HG03575 (cell line): ENCODE data around the gene TIAM2.

ENCODE experiments used
- ATAC-seq: cut with Tn5 transposase; IDR thresholded peaks from one replicate; pipeline ENCODE4 v1.9.1; 2021; ENCODE audit not compliant: unreplicated experiment, insufficient number of reproducible peaks, low FRiP score; ENCODE audit errors: extremely low read depth

Gene TIAM2

DNA sequence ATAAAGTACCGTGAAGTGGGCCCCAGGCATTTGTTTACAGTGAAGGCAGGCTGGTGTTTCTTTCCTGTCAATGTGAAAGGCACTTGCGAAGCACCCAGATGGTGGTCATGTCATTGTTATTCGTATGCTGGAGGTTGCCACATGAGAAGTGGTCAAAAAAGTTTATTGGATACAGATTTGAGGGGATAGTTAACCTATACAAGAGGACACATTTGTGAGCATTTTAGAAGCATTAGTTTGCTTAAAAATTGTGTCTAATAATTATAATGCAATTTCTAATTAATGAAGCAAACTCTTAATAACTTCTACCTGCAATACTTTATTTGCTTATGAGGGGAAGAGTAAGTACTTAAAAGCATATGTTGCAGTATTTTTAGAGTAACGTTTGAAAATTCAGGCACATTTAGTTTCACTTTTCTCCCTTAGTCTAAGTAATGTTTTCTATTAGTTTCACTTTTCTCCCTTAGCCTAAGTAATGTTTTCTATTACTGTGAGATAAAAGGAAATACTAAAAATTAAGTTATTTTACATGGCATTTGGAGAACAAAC is 148.0 kb downstream of the TIAM2 start:
- ATAC-seq: no peak

DNA sequence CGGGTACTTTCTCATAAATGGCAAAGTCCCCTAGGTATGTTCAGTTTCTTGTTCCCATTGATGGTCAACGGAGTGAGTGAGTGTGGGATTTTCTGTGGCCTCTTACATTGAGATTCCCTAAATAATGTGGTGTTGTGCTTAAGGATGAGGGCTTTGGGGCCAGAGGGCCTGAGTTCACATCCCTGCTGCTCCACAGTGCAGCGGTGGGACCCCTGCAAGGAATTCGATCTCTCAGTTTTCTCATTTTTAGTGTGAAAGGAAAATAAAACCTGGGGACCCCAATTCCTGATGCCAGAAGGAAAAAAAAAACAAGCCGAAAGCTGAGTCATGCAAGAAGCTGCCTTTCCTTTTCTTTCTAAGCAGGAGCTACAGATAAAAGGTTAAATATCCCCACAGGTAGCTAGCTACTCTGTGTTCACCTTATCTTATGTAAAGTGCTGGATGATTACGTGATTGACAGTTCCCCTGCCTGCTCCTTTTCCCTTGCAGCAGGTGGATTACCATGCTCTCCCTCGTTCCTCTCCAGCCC is 148.5 kb downstream of the TIAM2 start:
- ATAC-seq: no peak

DNA sequence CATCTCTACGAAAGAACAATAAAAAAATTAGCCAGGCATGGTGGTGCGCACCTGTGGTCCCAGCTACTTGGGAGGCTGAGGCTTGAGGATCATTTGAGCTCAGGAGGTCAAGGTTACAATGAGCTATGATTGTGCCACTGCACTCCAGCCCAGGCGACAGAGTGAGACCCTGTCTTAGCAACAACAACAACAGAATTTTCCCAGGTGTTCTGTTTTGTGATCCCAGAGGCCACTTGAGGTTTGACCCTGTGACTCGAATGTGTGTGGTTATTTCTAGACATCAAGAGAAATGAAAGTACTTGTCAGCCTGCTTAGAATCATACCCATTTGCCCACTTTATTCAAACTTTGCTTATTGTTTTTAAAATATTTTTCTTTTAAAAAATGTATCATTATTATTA is 151.1 kb downstream of the TIAM2 start:
- no peak for ATAC-seq

DNA sequence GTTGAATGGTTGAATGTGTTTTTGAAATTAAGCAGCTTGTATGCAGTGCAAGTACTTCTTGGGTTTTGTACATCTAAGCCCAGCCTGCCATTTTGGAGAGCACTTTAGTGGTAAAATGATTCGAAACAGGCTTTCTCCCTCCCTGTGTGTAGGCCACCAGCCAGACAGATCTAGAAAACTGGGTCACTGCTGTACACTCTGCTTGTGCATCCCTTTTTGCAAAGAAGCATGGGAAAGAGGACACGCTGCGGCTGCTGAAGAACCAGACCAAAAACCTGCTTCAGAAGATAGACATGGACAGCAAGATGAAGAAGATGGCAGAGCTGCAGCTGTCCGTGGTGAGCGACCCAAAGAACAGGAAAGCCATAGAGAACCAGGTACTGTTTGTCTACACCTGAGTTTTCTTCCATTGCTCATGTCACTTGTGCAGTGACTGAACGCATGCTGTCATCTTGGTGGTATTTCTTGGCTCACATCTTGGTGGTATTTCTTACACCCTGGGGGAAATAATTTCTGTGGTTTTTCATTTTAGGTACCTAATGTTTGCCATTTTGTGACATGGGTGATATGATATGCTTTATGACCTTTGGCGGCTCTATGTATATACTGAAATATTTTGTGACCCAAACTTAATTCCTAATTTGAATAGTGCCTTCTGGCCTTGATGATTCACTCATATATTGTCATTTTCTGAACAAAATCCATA is 153.0 kb downstream of the TIAM2 start:
- no peak for ATAC-seq

DNA sequence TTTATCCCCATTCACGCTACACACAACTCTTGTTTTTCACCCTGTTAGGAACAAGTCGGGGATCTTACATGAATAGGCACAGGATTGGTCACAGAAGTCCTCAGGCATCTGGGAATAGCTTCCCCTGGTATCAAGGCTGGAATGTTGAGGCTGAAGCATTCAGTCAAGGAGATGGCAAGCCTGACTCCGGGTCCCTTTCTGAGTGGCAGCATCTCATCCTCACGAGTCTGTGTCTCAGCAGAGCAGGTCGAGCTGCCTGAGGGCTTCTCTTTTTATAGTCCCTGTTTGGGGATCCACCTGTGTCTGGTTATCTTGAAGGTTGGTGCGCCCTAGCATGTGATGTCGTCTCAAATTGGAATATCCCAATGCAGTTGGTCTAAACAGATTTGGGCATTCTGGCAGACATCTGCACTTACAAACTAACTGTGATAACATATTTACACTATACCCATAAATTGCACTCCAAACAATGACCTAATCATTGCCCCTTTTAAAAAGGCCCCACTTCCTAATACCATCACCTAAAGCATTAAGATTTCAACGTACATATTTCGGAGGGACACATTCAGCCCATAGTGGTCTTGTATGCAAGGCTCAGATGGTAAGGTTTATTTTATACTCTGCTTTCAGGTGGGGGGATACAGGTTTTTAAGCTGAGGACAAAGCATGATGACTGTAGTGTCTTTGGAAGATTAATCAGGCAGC is 156.0 kb downstream of the TIAM2 start:
- ATAC-seq: no peak

DNA sequence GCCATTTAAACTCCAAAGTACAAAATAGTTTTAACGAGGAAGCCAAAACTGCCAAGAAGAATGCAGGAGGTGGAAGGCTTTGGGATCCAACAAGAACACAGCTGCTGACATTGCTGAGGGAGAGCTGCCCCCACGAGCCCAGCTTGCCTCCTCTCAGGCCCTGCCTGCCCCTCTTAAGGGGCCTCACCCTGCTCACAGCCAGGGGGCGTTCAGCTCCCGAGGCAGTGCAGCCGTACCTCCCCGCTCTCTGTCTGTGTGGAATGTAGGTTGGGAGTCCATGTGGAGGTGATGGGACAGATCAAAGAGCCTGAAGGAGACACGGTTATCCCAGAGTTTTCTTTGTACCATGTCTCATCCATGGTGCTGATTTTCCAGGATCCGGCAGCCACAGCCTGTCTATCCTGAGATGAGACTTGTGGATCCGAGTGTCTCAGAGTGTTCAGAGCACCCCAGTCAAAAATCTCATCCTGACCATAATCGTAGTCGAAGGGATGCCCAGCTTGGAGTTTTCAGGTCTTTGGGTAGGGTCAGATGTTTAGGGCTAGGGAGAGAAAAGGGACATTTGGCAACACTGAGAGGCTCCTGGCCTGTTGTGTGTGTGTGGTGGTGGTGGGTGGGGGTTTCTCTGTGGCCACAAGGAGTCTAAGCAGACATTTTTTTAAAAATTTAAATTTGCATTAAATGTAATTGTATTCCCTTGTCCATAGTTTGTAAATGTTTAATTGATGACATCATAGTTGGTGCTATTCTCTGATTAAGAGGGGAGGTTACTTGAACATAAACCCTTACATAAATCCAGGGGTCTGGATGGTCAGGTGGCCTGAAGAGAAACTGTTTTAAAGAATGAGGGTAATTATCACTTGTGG is 157.3 kb downstream of the TIAM2 start:
- ATAC-seq: no peak

DNA sequence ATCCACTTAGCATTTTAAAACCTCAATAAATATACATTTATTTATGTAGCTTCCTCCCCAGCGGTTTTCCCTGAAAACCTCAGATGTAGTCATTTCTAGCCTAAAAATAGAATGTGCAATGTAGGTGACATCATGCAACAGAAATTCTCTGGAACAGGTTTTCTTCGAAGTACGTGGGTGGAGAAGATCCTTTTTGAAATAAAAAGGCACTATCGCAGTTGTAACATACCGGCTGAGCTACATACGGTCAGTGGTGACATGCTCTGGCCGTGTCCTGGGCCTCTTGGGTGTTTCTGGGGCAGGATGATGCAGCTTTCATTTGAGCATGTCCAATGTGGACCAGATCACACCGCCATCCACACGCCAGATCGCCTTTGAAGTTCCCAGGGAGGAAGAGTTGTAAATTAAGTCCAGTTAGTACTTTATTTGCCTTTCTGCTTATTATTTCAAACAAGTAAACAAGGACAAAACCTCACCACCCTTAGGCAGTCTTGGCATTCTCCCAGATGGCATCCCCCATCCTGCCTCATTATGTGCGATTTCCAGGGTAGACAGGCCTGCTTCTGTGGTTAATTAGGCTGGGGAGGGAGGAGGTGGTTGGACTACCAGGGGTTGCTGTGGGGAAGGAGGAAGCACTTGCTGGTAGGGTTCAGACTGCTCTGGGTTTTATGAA is 159.2 kb downstream of the TIAM2 start:
- ATAC-seq: no peak

DNA sequence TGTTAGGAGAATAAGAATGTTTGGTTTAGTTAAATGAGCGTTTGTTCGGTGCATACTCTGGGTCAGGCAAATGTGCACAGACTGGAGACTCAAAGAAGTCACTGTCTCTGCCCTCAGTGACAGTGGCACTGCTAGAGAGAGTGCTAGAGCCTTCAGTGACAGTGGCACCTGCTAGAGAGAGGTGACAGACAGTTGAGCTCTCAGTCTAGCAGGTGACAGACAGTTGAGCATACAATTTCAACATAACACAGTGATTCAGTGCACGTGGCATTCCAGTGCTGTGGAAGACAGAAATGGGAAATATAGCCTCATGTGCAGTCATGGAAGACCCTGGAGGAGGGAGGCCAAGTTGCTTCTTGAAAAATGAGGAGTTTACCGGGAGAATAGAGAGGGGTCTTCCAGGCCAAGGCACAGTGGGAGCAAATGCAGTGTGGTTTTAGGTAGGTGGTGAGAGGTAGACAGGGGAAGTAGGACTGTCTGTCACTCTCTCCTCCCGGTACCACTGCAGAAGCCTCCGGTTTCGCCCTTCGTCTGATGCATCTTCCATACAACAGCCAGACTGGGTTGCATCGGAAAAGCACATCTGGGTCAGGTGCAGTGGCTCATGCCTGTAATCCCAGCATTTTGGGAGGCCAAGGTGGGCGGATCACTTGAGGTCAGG is 160.8 kb downstream of the TIAM2 start:
- ATAC-seq: no peak

DNA sequence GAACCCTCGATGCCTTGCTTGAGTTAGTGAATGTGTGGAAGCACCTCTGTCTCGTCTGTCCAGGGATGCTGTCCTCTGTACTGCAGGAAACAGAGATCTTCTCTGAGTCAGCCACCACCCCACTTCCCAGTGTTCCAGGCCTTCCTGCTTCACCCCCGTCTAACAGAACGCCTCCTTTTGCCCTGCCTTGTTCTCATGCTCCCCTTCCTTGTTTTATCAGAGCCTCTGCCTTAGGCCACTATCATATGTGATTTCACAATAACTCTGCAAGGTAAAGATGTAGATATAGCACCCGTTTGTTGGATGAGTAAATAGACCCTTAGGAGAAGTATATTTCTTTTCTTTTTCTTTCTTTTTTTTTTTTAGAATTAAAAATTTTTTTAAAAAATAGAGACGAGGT is 162.0 kb downstream of the TIAM2 start:
- no peak for ATAC-seq

DNA sequence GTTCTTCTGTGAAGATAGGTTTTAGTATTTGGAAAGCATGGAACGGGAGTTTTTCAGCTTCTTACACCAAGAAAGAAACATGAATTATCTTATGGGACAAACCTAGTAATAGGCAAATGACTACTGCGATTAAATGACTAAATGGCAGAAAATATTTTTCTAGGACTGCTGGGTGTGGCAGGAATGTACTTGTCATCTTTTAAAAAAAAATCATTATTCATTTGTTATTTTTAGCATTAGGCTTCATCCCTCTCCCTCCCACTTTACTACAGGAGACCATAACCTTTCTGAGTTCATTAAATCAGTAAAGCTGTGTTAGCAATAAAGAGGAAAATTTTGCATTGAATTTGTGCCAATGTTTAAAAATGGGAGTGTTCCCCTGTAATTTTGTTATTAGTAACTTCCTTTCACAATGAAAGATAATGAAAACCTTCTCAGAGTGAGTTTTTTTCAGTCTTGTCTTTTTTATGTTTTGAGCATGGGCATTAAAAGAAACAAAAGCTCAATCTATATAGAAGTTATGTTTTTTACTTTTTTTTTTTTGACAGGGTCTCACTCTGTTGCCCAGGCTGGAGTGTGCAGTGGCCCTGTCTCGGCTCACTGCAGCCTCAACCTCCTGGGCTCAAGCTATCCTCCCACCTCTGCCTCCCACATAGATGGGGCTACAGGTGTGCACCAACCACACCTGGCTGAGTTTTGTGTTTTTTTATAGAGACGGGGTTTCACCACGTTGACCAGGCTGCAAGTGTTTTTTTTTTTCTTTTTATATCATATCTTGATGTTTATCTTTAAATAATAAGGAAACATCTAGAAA is 163.1 kb downstream of the TIAM2 start:
- no peak for ATAC-seq

DNA sequence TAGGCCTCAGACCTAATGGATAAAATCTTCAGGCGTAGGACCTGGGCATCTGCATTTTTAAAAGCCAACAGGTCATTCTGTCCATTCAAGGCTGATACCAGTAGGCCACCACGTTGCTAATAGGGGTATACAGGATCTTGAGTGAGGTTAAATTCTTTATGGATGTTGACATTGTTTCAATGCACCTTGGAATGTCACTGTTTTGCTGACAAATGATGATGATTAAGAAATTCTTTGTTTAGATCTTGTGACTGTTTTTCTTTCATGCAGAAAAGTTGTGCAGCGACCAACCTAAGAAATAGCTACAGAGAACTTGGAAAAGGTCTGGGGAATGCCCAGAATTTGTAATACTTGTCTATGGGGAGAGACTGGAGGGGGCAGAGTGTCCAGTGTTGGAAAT is 167.6 kb downstream of the TIAM2 start:
- no peak for ATAC-seq

DNA sequence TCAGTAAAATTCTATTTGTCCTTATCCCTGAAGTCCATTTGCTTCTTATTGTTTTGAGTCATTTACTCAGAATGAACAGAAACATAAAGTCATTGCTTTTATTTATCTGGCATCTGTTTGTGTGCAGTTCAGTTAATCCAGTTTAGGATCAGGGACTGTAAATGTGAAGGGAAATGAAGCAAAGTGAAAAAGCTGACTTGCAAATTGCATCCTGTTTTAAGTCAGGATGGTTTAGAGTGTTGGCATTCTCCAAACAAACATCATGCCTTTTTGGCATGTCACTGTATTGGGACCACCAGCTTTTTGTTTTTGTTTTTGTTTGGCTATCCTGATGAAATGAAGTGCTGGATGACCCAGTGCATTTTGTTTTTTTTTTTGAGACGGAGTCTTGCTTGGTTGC is 168.5 kb downstream of the TIAM2 start:
- no peak for ATAC-seq

DNA sequence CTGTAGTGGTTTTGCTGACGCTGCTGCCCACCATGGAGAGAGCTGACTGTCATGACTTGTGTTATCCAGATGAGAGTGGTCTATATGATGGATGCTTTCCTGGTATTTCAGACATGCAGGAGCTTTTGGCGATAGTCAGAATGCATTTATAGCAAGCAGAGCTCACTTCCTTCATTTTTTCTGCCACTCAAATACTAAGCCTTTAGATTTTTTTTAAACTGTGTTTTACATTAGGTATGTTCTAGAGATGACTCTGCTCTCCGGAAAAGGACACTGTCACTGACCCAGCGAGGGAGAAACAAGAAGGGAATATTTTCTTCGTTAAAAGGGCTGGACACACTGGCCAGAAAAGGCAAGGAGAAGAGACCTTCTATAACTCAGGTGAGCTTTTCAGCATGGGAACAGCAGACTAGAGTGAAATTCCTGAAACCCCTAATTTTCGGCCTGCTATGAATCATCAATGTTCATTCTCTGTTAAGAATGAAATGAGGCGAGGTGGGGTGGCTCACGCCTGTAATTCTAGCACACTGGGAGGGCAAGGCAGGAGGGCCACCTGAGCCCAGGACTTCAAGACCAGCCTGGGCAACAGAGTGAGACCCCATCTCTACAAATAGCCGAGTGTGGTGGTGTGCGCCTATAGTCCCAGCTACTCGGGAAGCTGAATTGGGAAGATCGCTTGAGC is 170.1 kb downstream of the TIAM2 start:
- ATAC-seq: no peak

DNA sequence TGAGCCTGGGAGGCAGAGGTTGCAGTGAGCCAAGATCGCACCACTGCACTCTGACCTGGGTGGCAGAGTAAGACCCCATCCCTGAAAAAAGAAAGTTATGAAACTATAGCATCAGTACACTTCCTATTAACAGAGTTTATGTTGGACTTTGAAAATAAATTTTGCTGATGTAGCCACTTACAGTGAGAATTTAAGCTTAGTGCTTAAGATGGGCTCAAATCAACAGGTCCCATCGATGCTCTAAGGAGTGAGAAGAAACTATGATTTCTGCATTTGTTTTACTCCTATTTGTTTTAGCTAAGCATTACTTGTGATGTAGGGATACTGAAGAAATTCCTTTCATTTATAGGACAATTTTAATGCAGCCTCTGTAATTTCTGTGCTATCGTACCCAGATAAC is 175.4 kb downstream of the TIAM2 start:
- no peak for ATAC-seq

DNA sequence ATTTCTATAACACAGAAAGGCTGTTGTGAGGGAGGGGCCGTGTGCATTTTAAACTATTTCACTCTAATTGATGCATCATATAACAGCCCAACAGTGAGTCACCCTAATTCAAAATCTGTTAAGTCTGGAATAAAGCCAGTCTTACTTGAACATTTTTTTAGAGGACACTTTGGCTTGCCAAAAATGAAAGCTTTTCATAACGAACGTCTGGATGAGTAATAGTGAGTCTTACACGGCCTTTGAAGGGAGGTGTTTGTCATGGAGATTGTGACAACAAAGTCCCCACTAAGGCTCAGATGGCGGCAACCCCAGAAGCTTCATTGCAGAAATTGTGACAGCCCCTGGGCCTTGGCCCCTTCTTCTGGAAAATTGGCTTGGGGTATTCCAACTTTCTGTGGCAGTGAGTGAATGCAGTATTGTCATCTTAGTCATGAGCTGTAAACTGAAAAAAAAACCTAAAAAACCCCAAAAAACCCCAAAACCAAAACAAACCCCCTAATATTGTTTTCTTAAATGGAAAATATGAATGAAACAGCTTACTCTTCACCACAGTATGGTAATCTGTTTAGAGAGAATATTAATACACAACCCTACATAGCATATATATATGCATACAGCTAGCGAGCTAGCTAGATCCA is 176.1 kb downstream of the TIAM2 start:
- ATAC-seq: peak; percentile 73

DNA sequence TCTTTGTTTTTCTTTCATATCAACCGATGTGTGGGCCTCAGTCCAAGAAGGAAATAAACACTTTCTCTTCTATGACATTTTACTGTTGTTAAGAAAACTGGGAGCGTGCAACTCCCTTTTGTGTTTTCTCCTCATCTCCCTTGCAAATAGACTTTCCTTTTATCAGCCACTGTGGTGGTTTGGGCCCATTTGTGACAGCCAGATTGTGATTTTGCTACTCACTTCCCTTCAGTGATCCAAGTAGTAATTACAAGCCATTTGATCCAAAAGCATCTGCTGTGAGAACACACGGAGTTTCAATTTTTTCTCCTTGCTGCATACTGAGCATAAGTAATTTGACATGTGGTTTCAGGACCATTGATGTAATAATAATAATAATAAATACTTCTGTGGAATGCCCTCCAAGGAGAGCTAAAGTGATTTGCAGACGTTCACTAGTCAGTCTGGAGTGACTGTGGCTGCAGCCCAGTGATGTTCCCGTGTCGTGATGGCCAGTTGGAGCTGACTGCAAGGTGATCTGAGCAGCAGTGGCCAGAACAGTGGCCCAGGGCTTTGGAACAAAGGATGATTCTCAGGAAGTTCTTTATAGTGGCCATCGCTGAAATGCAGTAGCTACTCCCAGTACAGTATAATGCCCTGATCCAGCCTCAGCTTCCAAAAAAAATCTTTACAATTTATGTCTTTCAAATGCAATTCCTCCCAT is 176.8 kb downstream of the TIAM2 start:
- ATAC-seq: no peak
